IPS DF 6.9 (cell line): ENCODE measurements around the gene CYP4A11.
"Not testable (repeated sequence)": the region's sequence is repeated elsewhere in the genome, so short reads cannot be mapped to it uniquely, and the experiment has no call there.

Experiments used
- DNase-seq: peaks from one replicate; pipeline ENCODE4 v3.0.0-alpha.2; 2013; ENCODE audit warnings: low read depth, low spot score
- H3K27ac ChIP-seq: one replicate; pipeline ENCODE4 v1.5.1; 2013; ENCODE audit warnings: low read length, control low read depth
- H3K27me3 ChIP-seq: 2 replicates; pipeline ENCODE4 v1.6.1; 2013; ENCODE audit warnings: mild to moderate bottlenecking, low read length; ENCODE audit not compliant: control insufficient read depth, insufficient read depth
- H3K36me3 ChIP-seq: 2 replicates; pipeline ENCODE4 v1.6.1; 2013; ENCODE audit warnings: low read length; ENCODE audit not compliant: control insufficient read depth, insufficient read depth
- H3K4me1 ChIP-seq: 2 replicates; pipeline ENCODE4 v1.6.1; 2013; ENCODE audit warnings: low read length; ENCODE audit not compliant: control insufficient read depth, insufficient read depth
- H3K4me3 ChIP-seq: 2 replicates; pipeline ENCODE4 v1.5.1; 2013; ENCODE audit warnings: mild to moderate bottlenecking, low read length
- H3K9me3 ChIP-seq: 2 replicates; pipeline ENCODE4 v1.6.1; 2013; ENCODE audit warnings: low read length, inconsistent platforms; ENCODE audit not compliant: control insufficient read depth, insufficient read depth
- whole genome bisulfite sequencing: extraction: QIAGEN DNeasy Blood & Tissue Kit; methylation state at CpG from one replicate; pipeline ENCODE4 v1.1.7; 2013; ENCODE audit warnings: mixed read lengths, missing lambda C conversion rate; ENCODE audit not compliant: insufficient read length, insufficient coverage; 5-methylcytosine and 5-hydroxymethylcytosine counted together

Gene CYP4A11, protein sequence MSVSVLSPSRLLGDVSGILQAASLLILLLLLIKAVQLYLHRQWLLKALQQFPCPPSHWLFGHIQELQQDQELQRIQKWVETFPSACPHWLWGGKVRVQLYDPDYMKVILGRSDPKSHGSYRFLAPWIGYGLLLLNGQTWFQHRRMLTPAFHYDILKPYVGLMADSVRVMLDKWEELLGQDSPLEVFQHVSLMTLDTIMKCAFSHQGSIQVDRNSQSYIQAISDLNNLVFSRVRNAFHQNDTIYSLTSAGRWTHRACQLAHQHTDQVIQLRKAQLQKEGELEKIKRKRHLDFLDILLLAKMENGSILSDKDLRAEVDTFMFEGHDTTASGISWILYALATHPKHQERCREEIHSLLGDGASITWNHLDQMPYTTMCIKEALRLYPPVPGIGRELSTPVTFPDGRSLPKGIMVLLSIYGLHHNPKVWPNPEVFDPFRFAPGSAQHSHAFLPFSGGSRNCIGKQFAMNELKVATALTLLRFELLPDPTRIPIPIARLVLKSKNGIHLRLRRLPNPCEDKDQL

DNA sequence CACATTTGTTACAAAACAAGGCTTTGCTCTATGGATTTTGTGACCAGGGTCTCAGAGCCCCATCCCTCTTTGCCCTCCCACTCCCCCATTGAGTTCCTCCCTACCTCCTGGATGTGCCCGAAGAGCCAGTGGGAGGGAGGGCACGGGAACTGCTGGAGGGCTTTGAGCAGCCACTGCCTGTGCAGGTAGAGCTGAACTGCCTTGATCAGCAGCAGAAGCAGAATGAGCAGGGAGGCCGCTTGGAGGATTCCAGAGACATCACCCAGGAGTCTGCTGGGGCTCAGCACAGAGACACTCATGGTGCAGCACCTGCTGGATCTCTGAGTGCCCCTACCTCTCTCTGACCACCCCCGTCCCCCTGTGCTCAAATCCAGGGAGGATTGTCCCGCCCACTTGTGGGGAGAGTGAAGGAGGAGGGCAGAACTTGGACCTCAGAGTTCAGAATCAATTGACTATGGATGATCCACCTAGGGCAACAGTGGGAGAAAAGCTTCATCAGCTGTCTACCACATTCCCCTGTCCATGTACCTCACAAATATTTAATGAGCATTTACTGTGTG, at the start of gene CYP4A11:
Gene CYP4A11 (minus strand): TSS at position 342 of the 560 bp plus-strand sequence. CDS start 43 bp downstream, at position 299.
- Histone ChIP-seq H3K36me3 (no peaks in the 10 kb centered on the region), H3K4me3 (no peak within 1 kb of the TSS), H3K9me3 (no peaks in the 10 kb centered on the region), H3K27ac (no peak within 1 kb of the TSS), H3K27me3 (no peaks in the 10 kb centered on the region), H3K4me1 (no peaks in the 10 kb centered on the region)
- no CpG with 5 or more reads among the region's 5 CpGs for WGBS
- DNase-seq, result no peak

DNA sequence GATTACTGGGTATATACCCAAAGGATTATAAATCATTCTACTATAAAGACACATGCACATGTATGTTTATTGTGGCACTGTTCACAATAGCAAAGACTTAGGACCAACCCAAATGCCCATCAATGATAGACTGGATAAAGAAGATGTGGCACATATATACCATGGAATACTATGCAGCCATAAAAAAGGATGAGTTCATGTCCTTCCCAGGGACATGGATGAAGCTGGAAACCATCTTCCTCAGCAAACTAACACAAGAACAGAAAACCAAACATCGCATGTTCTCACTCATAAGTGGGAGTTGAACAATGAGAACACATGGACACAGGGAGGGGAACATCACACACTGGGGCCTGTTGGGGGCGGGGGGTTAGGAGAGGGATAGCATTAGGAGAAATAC, 49.3 kb upstream of the CYP4A11 start:
- H3K27ac ChIP-seq, H3K36me3 ChIP-seq, DNase-seq, H3K4me3 ChIP-seq, H3K4me1 ChIP-seq, H3K9me3 ChIP-seq, H3K27me3 ChIP-seq: not testable (repeated sequence)
- WGBS, result no CpG with 5 or more reads among the region's 2 CpGs

DNA sequence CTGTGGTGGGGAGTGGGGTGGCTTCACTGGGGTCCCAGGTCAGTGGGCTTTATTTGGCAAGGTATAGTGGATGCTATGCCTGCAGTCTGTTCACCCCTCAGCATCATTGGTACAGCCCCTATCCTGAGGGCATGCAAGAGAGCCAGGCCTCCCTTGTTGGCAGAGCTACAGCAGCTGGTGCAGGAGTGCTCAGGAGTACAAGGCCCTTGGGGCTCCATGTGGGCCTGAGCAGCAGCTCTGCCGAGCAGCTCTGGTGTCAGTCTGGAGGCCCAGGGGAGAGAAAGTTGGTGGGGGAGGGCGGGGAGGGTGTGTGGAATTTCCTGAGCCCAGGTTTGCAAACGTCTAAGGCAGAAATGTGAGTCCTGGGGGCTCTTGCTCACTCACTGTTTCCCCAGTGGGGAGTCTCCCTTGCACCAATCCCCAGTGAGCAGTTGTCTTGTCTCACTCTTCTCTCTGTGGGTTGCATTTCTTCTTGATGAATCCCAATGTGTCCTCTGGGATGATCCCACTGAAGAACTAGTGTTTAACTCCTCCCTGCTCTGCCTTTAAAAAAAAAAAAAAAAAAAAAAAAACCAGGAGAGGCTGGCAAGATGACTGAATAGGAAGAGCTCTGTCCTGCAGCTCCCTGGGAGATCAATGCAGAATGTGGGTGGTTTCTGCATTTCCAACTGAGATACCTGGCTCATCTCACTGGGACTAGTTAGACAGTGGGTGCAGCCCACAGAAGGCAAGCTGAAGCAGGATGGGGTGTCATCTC, 42.7 kb upstream of the CYP4A11 start:
- no CpG with 5 or more reads among the region's 3 CpGs for WGBS
- Histone ChIP-seq H3K36me3 (no peaks in the 10 kb centered on the region), H3K4me1 (peaks cover 14% of the 10 kb centered on the region), H3K9me3 (no peaks in the 10 kb centered on the region), H3K27me3 (no peaks in the 10 kb centered on the region), H3K27ac (no peak overlapping the region), H3K4me3 (no peak overlapping the region)
- no peak for DNase-seq

DNA sequence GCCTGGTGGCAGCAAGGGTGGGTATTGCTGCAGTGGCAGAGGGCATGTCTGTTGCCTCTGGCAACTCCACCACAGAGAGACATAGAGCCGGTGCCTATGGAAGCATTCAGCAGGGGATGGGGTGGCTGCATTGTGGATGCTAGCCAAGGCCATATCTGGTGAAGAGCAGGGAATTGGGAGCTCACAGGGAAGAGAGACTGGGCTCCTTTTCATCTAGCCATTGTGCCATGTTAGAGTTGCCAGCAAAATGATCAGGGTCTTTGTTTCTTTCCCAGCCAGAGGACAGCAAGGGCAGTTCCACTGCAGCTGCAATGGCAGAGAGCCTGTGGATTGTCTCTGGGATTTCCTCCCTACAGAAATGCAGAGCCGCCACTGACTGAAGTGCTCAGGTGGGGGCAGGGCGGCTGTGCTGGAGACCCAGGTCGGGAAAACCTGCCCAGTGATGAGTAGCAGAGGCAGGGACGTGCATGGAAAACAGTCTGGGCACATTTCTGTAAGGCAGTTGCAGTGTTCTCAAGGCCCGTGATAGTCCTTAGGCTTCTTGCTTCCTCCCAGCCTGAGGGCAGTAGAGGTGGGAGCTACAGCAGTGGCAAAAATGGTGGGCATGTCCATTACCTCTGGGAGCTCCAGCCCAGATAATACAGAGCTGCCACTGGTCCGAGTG, 42.0 kb upstream of the CYP4A11 start:
- H3K27me3 ChIP-seq, result no peaks in the 10 kb centered on the region
- H3K9me3 ChIP-seq, result no peaks in the 10 kb centered on the region
- H3K4me1 ChIP-seq, result peaks cover 14% of the 10 kb centered on the region
- no peak overlapping the region for H3K27ac ChIP-seq
- no peak for DNase-seq
- WGBS, result no CpG with 5 or more reads among the region's 7 CpGs
- no peaks in the 10 kb centered on the region for H3K36me3 ChIP-seq
- H3K4me3 ChIP-seq, result no peak overlapping the region

DNA sequence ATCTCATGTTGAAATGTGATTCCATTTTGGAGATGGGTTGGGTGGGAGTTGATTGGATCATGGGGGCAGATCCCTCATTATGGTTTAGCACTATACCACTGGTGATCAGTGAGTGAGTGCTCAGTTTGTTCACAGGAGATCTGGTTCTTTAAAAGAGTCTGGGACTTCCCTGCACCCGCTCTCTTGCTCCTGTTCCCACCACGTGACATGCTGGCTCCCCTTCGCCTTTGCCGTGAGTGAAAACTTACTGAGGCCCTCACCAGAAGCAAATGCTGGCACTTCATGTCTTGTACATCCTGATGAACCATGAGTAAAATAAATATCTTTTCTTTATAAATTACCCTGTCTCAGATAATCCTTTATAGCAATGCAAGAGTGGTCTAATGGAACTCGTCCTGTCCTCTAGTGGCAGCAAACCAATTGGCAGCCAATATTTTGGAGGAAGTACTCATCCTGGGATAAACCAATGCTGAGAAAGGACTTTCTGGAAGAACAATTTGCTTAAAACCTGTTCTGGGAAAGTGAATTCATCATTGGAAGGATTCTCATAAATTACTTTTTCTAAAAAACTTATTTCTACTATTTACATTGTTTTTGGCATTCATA, 27.8 kb upstream of the CYP4A11 start:
- no peak for DNase-seq
- H3K27ac ChIP-seq, result no peak overlapping the region
- no peaks in the 10 kb centered on the region for H3K27me3 ChIP-seq
- WGBS, result no CpG with 5 or more reads among the region's 5 CpGs
- H3K9me3 ChIP-seq, result no peaks in the 10 kb centered on the region
- no peaks in the 10 kb centered on the region for H3K36me3 ChIP-seq
- no peak overlapping the region for H3K4me3 ChIP-seq
- no peaks in the 10 kb centered on the region for H3K4me1 ChIP-seq

DNA sequence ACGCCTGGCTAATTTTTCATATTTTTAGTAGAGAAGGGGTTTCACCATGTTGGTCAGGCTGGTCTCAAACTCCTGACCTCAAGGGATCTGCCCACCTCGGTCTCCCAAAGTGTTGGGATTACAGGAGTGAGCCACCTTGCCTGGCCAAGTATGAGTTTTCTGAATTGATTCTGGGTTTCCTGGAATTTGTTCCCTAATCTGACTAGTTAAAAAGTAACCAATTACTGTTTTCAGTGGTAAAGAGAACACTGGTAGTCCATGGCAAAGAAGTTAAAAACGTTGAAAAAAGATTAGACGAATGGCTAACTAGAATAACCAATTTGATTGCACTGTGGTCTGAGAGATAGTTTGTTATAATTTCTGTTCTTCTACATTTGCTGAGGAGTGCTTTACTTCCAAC, 21.0 kb upstream of the CYP4A11 start:
- not testable (repeated sequence) for DNase-seq, H3K4me1 ChIP-seq, H3K36me3 ChIP-seq, H3K27me3 ChIP-seq, H3K4me3 ChIP-seq, H3K27ac ChIP-seq, H3K9me3 ChIP-seq
- WGBS, result no CpG with 5 or more reads among the region's 4 CpGs

DNA sequence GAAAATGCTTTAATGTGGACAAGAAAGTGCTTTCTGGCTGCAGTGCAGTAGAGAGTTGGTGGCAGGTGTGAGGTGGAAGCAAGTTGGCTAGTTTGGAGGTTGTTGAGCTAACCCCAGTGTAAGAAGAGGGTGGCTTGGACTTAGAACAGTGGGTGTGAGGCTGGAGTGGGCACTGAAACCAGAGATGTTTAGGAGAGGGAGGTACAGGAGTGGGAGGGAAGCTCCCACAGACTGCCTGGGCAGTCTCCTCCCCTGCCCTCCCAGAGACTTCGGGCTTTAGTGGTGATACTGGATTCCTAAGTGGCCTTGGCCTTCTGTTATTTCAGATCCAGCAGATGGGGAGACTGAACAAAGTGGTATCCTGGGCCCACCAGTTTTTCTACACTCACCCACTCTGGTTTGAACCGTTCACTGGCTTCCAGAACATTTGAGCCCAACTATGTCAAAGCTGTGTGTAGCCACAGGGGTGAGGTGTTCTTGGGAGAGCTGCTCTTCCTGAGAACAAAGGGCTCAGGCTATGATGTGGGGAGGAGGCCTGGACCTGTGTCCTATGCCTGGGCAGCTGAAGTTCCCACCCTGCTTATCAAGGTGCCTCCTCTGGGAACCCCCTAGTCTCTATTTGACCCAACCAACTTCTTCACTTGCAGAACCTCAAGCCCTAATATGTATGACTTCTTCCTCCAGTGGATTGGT, 19.9 kb upstream of the CYP4A11 start:
- no CpG with 5 or more reads among the region's 2 CpGs for WGBS
- no peaks in the 10 kb centered on the region for H3K4me1 ChIP-seq
- H3K4me3 ChIP-seq, result no peak overlapping the region
- H3K36me3 ChIP-seq, result no peaks in the 10 kb centered on the region
- H3K9me3 ChIP-seq, result no peaks in the 10 kb centered on the region
- no peaks in the 10 kb centered on the region for H3K27me3 ChIP-seq
- no peak overlapping the region for H3K27ac ChIP-seq
- no peak for DNase-seq

DNA sequence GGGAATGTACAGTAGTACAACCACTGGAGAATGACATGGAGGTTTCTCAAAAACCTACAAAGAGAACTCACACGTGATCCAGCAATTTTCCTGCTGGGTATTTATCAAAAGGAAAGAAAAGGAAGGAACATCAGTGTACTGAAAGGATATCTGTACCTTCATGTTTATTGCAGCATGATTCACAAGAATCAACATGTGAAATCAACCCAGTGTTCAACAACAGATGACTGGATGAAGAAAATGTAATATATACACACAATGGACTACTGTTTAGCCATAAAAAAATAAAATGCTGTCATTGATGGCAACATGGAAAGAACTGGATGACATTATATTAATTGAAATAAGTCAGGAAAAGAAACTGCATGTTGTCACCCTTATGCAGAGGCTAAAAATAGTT, 19.0 kb upstream of the CYP4A11 start:
- Histone ChIP-seq H3K36me3 (no peaks in the 10 kb centered on the region), H3K4me3 (no peak overlapping the region), H3K27ac (no peak overlapping the region), H3K4me1 (no peaks in the 10 kb centered on the region), H3K9me3 (no peaks in the 10 kb centered on the region), H3K27me3 (no peaks in the 10 kb centered on the region)
- no CpG with 5 or more reads among the region's 1 CpG for WGBS
- DNase-seq, result no peak

DNA sequence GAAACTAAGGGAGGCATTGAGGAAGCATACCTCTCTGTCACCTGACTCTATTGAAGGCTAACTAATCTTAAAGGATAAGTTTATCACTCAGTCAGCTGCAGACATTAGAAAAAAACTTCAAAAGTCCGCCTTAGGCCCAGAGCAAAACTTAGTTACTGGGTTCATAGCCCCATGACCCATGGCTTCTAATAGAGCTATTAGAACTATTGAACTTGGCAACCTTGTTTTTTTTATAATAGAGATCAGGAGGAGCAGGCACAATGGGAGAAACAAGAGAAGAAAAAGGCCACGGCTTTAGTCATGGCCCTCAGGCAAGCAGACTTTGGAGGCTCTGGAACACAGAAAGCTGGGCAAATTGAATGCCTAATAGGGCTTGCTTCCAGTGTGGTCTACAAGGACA, 13.8 kb upstream of the CYP4A11 start:
- H3K4me3 ChIP-seq, DNase-seq, H3K4me1 ChIP-seq, H3K36me3 ChIP-seq, H3K27ac ChIP-seq, H3K9me3 ChIP-seq, H3K27me3 ChIP-seq: not testable (repeated sequence)
- no CpG with 5 or more reads among the region's 2 CpGs for WGBS
